Central memory CD4-positive, alpha-beta T cell (primary cell): ENCODE results near the gene GASK1B.

Source experiments
- DNase-seq: peaks from one replicate; pipeline ENCODE4 v3.0.0; 2022

The GASK1B gene

GRCh38 chr4:158134222-158134621 is 38.6 kb downstream of the GASK1B start:
- no peak for DNase-seq

GRCh38 chr4:158133551-158133950 is 39.3 kb downstream of the GASK1B start:
- DNase-seq = no peak

GRCh38 chr4:158131027-158131426 is 41.8 kb downstream of the GASK1B start:
- DNase-seq = no peak

GRCh38 chr4:158130204-158130603 is 42.6 kb downstream of the GASK1B start:
- no peak for DNase-seq

- DNase-seq = no peak
Measured at GRCh38 chr4:158129694-158130093, 43.1 kb downstream of the GASK1B start.

GRCh38 chr4:158128540-158128939 is 44.3 kb downstream of the GASK1B start:
- DNase-seq = no peak

- DNase-seq = no peak
Measured at GRCh38 chr4:158125310-158125709, 47.5 kb downstream of the GASK1B start.
